HEK293 (cell line): ENCODE results near the gene PRSS48.

Source experiments
- CTCF ChIA-PET: fragments of 350-600 bp; formaldehyde crosslinking; extraction: SDS; loops from one replicate; lab custom pipeline; 2021; ENCODE audit warnings: antibody characterized with exemption; lab: Yijun Ruan, JAX
- POLR2A ChIA-PET: fragments of 300-600 bp; formaldehyde crosslinking; extraction: SDS; loops from one replicate; lab custom pipeline; 2020; ENCODE audit warnings: antibody characterized with exemption, inconsistent platforms; lab: Yijun Ruan, JAX
- H3K27ac ChIP-seq: fragments of 200-500 bp; sonication (Bioruptor generic); 2 replicates; pipeline ENCODE4 v1.5.1; 2014; ENCODE audit warnings: low read depth, low read length, control low read depth, inconsistent platforms; ENCODE audit errors: extremely low read depth
- H3K36me3 ChIP-seq, 2 experiments: fragments of 200-500 bp in 1 of 2; sonication (Bioruptor generic) in 1 of 2; 1 replicate in 1 of 2; 2 replicates in 1 of 2; pipeline ENCODE4 v1.5.1; 2014 to 2017; ENCODE audit warnings: inconsistent platforms in 2 of 2, low read length in 2 of 2; ENCODE audit not compliant: control insufficient read depth in 2 of 2, insufficient read depth in 1 of 2
- H3K4me1 ChIP-seq: fragments of 200-500 bp; sonication (Bioruptor generic); 2 replicates; pipeline ENCODE4 v1.5.1; 2014; ENCODE audit warnings: mild to moderate bottlenecking, low read length, inconsistent platforms; ENCODE audit not compliant: control insufficient read depth, insufficient read depth
- H3K4me3 ChIP-seq: 2 replicates; pipeline ENCODE4 v1.5.1; 2011; ENCODE audit warnings: low read depth, mild to moderate bottlenecking, control low read depth, low read length, moderate library complexity
- H3K9me3 ChIP-seq: fragments of 200-500 bp; sonication (Bioruptor generic); 2 replicates; pipeline ENCODE4 v1.5.1; 2014; ENCODE audit warnings: low read depth, low read length, inconsistent platforms; ENCODE audit not compliant: control insufficient read depth, insufficient read depth
- HIC1 ChIP-seq: fragments of 450-650 bp; formaldehyde crosslinking; IDR thresholded peaks from 2 replicates; pipeline ENCODE4 v1.5.1; 2016; ENCODE audit warnings: missing biosample characterization, missing genetic modification characterization
- KLF16 ChIP-seq: fragments of 450-650 bp; formaldehyde crosslinking; IDR thresholded peaks from 2 replicates; pipeline ENCODE4 v1.5.1; 2017; ENCODE audit warnings: missing biosample characterization, missing genetic modification characterization
- KLF8 ChIP-seq: fragments of 450-650 bp; formaldehyde crosslinking; IDR thresholded peaks from 2 replicates; pipeline ENCODE4 v1.5.1; 2016; ENCODE audit warnings: missing biosample characterization, missing genetic modification characterization
- WT1 ChIP-seq: fragments of 450-650 bp; formaldehyde crosslinking; IDR thresholded peaks from 2 replicates; pipeline ENCODE4 v1.5.1; 2016; ENCODE audit warnings: missing biosample characterization, missing genetic modification characterization
- ZBTB21 ChIP-seq: fragments of 450-650 bp; formaldehyde crosslinking; IDR thresholded peaks from 2 replicates; pipeline ENCODE4 v1.5.1; 2017; ENCODE audit warnings: missing biosample characterization, missing genetic modification characterization
- ZBTB48 ChIP-seq: fragments of 450-650 bp; formaldehyde crosslinking; IDR thresholded peaks from 2 replicates; pipeline ENCODE4 v1.5.1; 2016; ENCODE audit warnings: missing biosample characterization, missing genetic modification characterization
- ZBTB8A ChIP-seq: fragments of 450-650 bp; formaldehyde crosslinking; IDR thresholded peaks from 2 replicates; pipeline ENCODE4 v1.5.1; 2016; ENCODE audit warnings: missing biosample characterization, missing genetic modification characterization
- ZFP37 ChIP-seq: fragments of 450-650 bp; formaldehyde crosslinking; IDR thresholded peaks from 2 replicates; pipeline ENCODE4 v1.5.1; 2016; ENCODE audit warnings: missing biosample characterization, missing genetic modification characterization
- ZNF112 ChIP-seq: fragments of 450-650 bp; formaldehyde crosslinking; IDR thresholded peaks from 2 replicates; pipeline ENCODE4 v1.5.0; 2017; ENCODE audit warnings: missing biosample characterization, missing genetic modification characterization
- ZNF146 ChIP-seq: fragments of 450-650 bp; formaldehyde crosslinking; IDR thresholded peaks from 2 replicates; pipeline ENCODE4 v1.5.1; 2016; ENCODE audit warnings: missing biosample characterization, missing genetic modification characterization
- ZNF184 ChIP-seq: fragments of 450-650 bp; IDR thresholded peaks from 2 replicates; pipeline ENCODE4 v1.5.1; 2018; ENCODE audit warnings: missing biosample characterization, mild to moderate bottlenecking, missing genetic modification characterization
- ZNF19 ChIP-seq: fragments of 450-650 bp; formaldehyde crosslinking; IDR thresholded peaks from 2 replicates; pipeline ENCODE4; 2016; ENCODE audit warnings: missing biosample characterization, missing genetic modification characterization, low read depth
- ZNF280C ChIP-seq: fragments of 450-650 bp; formaldehyde crosslinking; IDR thresholded peaks from 2 replicates; pipeline ENCODE4 v1.5.1; 2016; ENCODE audit warnings: missing biosample characterization, missing genetic modification characterization
- ZNF292 ChIP-seq: fragments of 450-650 bp; formaldehyde crosslinking; IDR thresholded peaks from 2 replicates; pipeline ENCODE4 v1.5.1; 2016; ENCODE audit warnings: low read depth, missing biosample characterization, missing genetic modification characterization, borderline replicate concordance
- ZNF324 ChIP-seq: fragments of 450-650 bp; formaldehyde crosslinking; IDR thresholded peaks from 2 replicates; pipeline ENCODE4 v1.5.1; 2016; ENCODE audit warnings: missing biosample characterization, missing genetic modification characterization
- ZNF354C ChIP-seq: fragments of 450-650 bp; formaldehyde crosslinking; IDR thresholded peaks from 2 replicates; pipeline ENCODE4 v1.5.1; 2016; ENCODE audit warnings: missing biosample characterization, missing genetic modification characterization, low read depth, borderline replicate concordance
- ZNF398 ChIP-seq: fragments of 450-650 bp; formaldehyde crosslinking; IDR thresholded peaks from 2 replicates; pipeline ENCODE4 v1.5.1; 2017; ENCODE audit warnings: missing biosample characterization, missing genetic modification characterization
- ZNF404 ChIP-seq: fragments of 450-650 bp; formaldehyde crosslinking; IDR thresholded peaks from 2 replicates; pipeline ENCODE4 v1.5.1; 2017; ENCODE audit warnings: missing biosample characterization, missing genetic modification characterization
- ZNF529 ChIP-seq: fragments of 450-650 bp; formaldehyde crosslinking; IDR thresholded peaks from 2 replicates; pipeline ENCODE4 v1.5.1; 2017; ENCODE audit warnings: missing genetic modification characterization, missing biosample characterization; ENCODE audit not compliant: insufficient replicate concordance
- ZNF580 ChIP-seq: fragments of 450-650 bp; formaldehyde crosslinking; IDR thresholded peaks from 2 replicates; pipeline ENCODE4 v1.5.1; 2016; ENCODE audit warnings: missing biosample characterization, missing genetic modification characterization
- ZNF600 ChIP-seq: fragments of 450-650 bp; formaldehyde crosslinking; IDR thresholded peaks from 2 replicates; pipeline ENCODE4 v1.5.1; 2016; ENCODE audit warnings: missing biosample characterization, missing genetic modification characterization
- ZNF623 ChIP-seq: fragments of 450-650 bp; formaldehyde crosslinking; IDR thresholded peaks from 2 replicates; pipeline ENCODE4 v1.5.1; 2016; ENCODE audit warnings: missing biosample characterization, missing genetic modification characterization
- ZNF747 ChIP-seq: fragments of 450-650 bp; formaldehyde crosslinking; IDR thresholded peaks from 2 replicates; pipeline ENCODE4 v1.5.1; 2016; ENCODE audit warnings: missing biosample characterization, missing genetic modification characterization
- TF ChIP-seq, protein P1 (sequence below): fragments of 450-650 bp; formaldehyde crosslinking; IDR thresholded peaks from 2 replicates; pipeline ENCODE4 v1.5.1; 2016; ENCODE audit warnings: missing biosample characterization, missing genetic modification characterization
- TF ChIP-seq, protein P2 (sequence below): fragments of 450-650 bp; formaldehyde crosslinking; IDR thresholded peaks from 2 replicates; pipeline ENCODE4 v1.5.1; 2016; ENCODE audit warnings: missing biosample characterization, missing genetic modification characterization
- TF ChIP-seq, protein P3 (sequence below): fragments of 450-650 bp; formaldehyde crosslinking; IDR thresholded peaks from 2 replicates; pipeline ENCODE4 v1.5.1; 2017; ENCODE audit warnings: missing biosample characterization, mild to moderate bottlenecking, missing genetic modification characterization, moderate library complexity

Gene PRSS48

GRCh38 chr4:151246742-151247141, 30.2 kb upstream of the PRSS48 start:
- TF ChIP-seq ZNF398 (tag by site-specific recombination) (no peak), ZNF324 (tag by site-specific recombination) (no peak), ZFP37 (tag by site-specific recombination) (no peak), ZNF184 (tag by site-specific recombination) (no peak), KLF16 (tag by site-specific recombination) (no peak), ZNF529 (tag by site-specific recombination) (no peak), ZBTB48 (no peak), ZNF600 (tag by site-specific recombination) (no peak)
- CTCF ChIA-PET: interaction anchor here (1.3 kb wide), 1 partner anchor 30 kb away, joined by 5 read pairs; the partner anchor contains the start of gene PRSS48
- peaks cover 7% of the 10 kb centered on the region for H3K4me1 ChIP-seq
- H3K27ac ChIP-seq: no peak overlapping the region
- no peak overlapping the region for H3K4me3 ChIP-seq
- POLR2A ChIA-PET: no interaction called here
- H3K9me3 ChIP-seq: no peaks in the 10 kb centered on the region
- no peaks in the 10 kb centered on the region for H3K36me3 ChIP-seq

DNA sequence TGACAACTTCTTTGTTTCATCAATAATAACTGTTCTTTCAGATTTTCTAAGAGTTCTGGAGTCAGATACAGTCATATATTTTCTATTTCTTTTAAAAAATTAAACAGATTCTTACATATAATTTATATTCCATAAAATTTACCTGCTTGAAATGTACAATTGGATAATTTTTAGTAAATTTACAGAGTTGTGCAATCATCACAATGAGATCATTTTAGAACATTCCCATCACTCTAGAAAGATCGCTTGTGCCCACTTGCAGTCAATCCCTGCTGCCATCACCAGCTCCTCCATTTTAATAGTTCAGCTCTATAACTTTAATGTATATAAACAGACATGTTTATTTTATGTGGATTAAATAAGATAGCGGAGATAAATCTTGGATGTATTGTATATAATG, 29.6 kb upstream of the PRSS48 start:
- H3K27ac ChIP-seq: no peak overlapping the region
- CTCF ChIA-PET: interaction anchor here (0.9 to 1.3 kb wide), 2 partner anchors 29 to 44 kb away, joined by 3 to 5 read pairs; partner anchors contain the start of gene PRSS48
- no peaks in the 10 kb centered on the region for H3K36me3 ChIP-seq
- no peak overlapping the region for H3K4me3 ChIP-seq
- POLR2A ChIA-PET: no interaction called here
- H3K4me1 ChIP-seq: peaks cover 7% of the 10 kb centered on the region
- H3K9me3 ChIP-seq: no peaks in the 10 kb centered on the region
- TF ChIP-seq ZNF112 (tag by site-specific recombination) (no peak), ZNF292 (tag by site-specific recombination) (no peak), ZNF19 (tag by site-specific recombination) (no peak), ZBTB8A (tag by site-specific recombination) (no peak), ZNF623 (tag by site-specific recombination) (no peak), WT1 (tag by site-specific recombination) (no peak), ZBTB48 (no peak), ZNF146 (tag by site-specific recombination) (no peak), ZNF354C (no peak), ZNF580 (tag by site-specific recombination) (no peak), ZNF280C (tag by site-specific recombination) (no peak), HIC1 (no peak), ZNF747 (tag by site-specific recombination) (no peak), ZBTB21 (tag by site-specific recombination) (no peak), ZNF404 (tag by site-specific recombination) (no peak), KLF8 (tag by site-specific recombination) (no peak)
- TF ChIP-seq, protein P1, sequence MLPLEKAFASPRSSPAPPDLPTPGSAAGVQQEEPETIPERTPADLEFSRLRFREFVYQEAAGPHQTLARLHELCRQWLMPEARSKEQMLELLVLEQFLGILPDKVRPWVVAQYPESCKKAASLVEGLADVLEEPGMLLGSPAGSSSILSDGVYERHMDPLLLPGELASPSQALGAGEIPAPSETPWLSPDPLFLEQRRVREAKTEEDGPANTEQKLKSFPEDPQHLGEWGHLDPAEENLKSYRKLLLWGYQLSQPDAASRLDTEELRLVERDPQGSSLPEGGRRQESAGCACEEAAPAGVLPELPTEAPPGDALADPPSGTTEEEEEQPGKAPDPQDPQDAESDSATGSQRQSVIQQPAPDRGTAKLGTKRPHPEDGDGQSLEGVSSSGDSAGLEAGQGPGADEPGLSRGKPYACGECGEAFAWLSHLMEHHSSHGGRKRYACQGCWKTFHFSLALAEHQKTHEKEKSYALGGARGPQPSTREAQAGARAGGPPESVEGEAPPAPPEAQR: no peak
- TF ChIP-seq, protein P2, sequence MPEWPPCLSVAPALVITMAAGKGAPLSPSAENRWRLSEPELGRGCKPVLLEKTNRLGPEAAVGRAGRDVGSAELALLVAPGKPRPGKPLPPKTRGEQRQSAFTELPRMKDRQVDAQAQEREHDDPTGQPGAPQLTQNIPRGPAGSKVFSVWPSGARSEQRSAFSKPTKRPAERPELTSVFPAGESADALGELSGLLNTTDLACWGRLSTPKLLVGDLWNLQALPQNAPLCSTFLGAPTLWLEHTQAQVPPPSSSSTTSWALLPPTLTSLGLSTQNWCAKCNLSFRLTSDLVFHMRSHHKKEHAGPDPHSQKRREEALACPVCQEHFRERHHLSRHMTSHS (tag by site-specific recombination): no peak
- TF ChIP-seq, protein P3, sequence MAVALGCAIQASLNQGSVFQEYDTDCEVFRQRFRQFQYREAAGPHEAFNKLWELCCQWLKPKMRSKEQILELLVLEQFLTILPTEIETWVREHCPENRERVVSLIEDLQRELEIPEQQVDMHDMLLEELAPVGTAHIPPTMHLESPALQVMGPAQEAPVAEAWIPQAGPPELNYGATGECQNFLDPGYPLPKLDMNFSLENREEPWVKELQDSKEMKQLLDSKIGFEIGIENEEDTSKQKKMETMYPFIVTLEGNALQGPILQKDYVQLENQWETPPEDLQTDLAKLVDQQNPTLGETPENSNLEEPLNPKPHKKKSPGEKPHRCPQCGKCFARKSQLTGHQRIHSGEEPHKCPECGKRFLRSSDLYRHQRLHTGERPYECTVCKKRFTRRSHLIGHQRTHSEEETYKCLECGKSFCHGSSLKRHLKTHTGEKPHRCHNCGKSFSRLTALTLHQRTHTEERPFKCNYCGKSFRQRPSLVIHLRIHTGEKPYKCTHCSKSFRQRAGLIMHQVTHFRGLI (tag by site-specific recombination): no peak
